GM06990 (cell line): ENCODE data around the gene CDH3.
A peak's percentile ranks its signal among the peaks of the same experiment; 100 is the strongest.

Experiments used
- DNase-seq: peaks from one replicate; pipeline ENCODE4 v3.0.0-alpha.2; 2011; ENCODE audit not compliant: insufficient read length; ENCODE audit errors: extremely low read depth
- H3K27me3 ChIP-seq: replicated peaks from 2 replicates; pipeline ENCODE4 v1.6.0; 2011; ENCODE audit warnings: low read length; ENCODE audit not compliant: control insufficient read depth, insufficient read depth
- H3K36me3 ChIP-seq: 2 replicates; pipeline ENCODE4 v1.5.1; 2011; ENCODE audit warnings: low read length; ENCODE audit not compliant: control insufficient read depth, insufficient read depth
- H3K4me3 ChIP-seq: replicated peaks from 2 replicates; pipeline ENCODE4 v1.5.1; 2011; ENCODE audit warnings: low read depth, mild to moderate bottlenecking, control low read depth, low read length
- CTCF ChIP-seq: IDR thresholded peaks from 2 replicates; pipeline ENCODE4 v1.5.1; 2011; ENCODE audit warnings: low read length, control low read depth, mild to moderate bottlenecking, inconsistent platforms; ENCODE audit not compliant: insufficient read depth, poor library complexity, severe bottlenecking

CDH3 gene

DNA sequence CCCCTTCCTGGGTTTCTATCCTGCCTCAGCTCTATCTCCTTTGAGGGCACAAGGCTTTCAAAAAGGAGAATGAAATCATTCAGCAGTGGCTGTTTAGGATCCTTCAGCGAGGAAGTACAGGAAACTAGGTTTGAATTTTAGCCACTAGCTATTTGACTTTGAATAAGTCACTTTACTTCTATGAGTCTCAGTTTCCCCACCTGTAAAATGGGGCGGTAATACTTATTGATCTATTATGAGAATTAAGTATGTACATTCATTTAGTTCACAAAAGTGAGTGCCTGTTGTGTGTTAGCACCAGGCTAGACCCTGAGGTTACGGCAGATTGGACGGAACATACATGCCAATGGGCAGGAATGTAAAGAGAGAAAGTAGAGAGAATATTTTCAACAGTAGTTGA lies 98.6 kb downstream of the CDH3 start:
- Histone ChIP-seq H3K27me3 (no peaks in the 10 kb centered on the region), H3K36me3 (no peaks in the 10 kb centered on the region), H3K4me3 (no peak overlapping the region)
- no peak for TF ChIP-seq CTCF
- no peak for DNase-seq

GRCh38 chr16:68744744-68745280 lies 99.7 kb downstream of the CDH3 start:
- H3K4me3 ChIP-seq, result no peak overlapping the region
- no peaks in the 10 kb centered on the region for H3K36me3 ChIP-seq
- H3K27me3 ChIP-seq, result no peaks in the 10 kb centered on the region
- TF ChIP-seq CTCF, result no peak
- no peak for DNase-seq

DNA sequence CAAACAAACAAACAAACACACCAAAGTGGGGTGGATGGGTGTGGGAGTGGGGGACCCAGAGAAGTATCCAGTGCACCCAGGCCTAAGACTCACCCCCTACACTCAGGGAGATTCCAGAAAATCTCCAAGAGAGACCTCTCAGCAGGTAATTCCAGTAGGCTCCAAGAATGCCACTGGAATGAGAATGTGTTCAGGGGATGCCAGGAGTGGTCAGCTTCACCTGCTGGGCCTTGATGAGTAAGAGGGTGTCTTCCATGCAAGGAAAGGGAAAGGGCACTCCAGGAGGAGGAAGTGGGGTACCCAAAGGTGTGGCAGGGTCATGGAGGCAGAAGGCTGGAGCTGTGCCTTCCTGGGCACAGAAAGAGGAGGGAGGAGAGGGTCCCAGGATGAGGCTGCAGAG lies 101.8 kb downstream of the CDH3 start:
- no peak overlapping the region for H3K4me3 ChIP-seq

DNA sequence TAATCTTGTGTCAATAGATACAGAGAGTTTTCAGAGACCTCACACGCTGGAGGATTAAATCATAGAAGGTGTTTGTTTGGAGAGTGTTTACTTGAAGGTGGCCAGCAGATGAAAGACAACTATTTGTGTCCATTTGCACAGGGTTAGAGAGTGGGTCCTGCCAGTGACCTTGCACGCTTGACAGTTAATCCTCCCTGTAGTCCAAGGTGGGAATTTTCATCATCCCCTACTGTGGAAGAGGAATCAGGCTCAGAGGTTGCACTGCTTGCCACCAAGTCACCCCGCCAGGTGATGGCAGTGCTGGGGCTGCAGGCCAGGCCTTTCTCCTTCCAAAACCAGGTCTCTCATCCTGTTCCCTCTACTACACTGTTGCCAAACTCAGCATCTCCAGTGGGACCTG lies 104.3 kb downstream of the CDH3 start:
- Histone ChIP-seq H3K27me3 (no peaks in the 10 kb centered on the region), H3K36me3 (no peaks in the 10 kb centered on the region), H3K4me3 (no peak overlapping the region)
- peak; percentile 47 for TF ChIP-seq CTCF
- DNase-seq, result no peak

More for the DNA sequence above, 101.8 kb downstream of the CDH3 start:
- no peaks in the 10 kb centered on the region for H3K27me3 ChIP-seq
- no peaks in the 10 kb centered on the region for H3K36me3 ChIP-seq
- no peak for DNase-seq
- TF ChIP-seq CTCF, result no peak
